ENCODE data around the gene RAB40C.

Gene RAB40C

DNA sequence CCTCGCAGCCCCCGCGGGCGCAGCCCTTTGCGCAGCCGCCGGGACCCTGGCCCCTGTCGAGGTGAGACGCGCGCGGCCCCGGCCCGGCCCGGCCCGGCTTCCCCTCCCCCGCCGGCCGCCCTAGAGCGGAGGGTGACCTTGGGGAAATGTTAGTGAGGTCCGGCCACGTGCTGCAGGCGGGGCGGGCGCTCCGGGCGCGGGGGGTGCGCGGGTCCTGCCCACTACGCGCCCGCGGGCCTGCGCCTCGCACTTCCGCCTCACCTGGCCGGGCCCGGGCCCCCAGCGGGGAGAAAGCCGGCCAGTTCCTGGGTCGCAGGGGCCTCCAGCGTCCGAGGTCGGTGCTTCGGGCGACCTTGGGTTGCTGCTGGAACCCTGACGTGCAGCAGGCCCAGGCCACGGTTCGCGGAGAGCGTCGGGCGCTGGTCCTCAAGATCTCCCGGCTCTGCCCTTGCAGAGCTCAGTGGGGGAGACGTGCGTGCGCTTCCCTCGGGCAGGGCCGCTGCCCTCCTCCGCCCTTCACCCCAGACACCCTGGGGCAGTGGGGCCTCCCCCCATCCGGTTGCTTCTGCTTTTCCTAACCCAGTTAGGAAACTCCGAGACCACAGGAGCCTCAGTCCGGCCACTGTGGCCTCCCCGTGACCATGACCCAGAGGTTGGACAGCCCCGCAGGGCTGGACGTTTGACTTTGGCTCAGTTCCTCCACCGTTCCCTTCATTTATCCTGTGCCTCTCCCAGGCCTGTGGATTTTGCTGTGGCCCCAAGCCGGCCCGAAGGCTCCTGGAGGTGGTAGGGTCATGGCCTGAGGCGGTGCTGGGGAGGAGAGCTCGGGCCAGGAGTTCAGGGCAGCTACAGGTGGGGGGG, 52.6 kb downstream of the RAB40C start:
- Mint-ChIP-seq H3K27me3 (no peaks in the 10 kb centered on the region), H3K36me3 (ENCODE audit: low read depth) (peaks cover 31% of the 10 kb centered on the region), H3K4me1 (ENCODE audit: low read depth) (peaks cover 25% of the 10 kb centered on the region), H3K9me3 (no peaks in the 10 kb centered on the region), H3K27ac (peak overlapping the region; percentile 71), H3K4me3 (peak overlapping the region; percentile 83)
- peak; percentile 68 for DNase-seq

GRCh38 chr16:643050-643368, 53.1 kb downstream of the RAB40C start:
- H3K4me1 Mint-ChIP-seq (ENCODE audit: low read depth), result peaks cover 25% of the 10 kb centered on the region
- H3K4me3 Mint-ChIP-seq, result peak overlapping the region; percentile 83
- no peak for DNase-seq
- H3K27me3 Mint-ChIP-seq, result no peaks in the 10 kb centered on the region
- H3K27ac Mint-ChIP-seq, result peak overlapping the region; percentile 71
- no peaks in the 10 kb centered on the region for H3K9me3 Mint-ChIP-seq
- H3K36me3 Mint-ChIP-seq (ENCODE audit: low read depth), result peaks cover 34% of the 10 kb centered on the region

GRCh38 chr16:644556-644955, 54.7 kb downstream of the RAB40C start:
- Mint-ChIP-seq H3K4me3 (peak overlapping the region; percentile 83), H3K9me3 (no peaks in the 10 kb centered on the region), H3K27ac (peak overlapping the region; percentile 59), H3K4me1 (ENCODE audit: low read depth) (peaks cover 29% of the 10 kb centered on the region), H3K27me3 (no peaks in the 10 kb centered on the region), H3K36me3 (ENCODE audit: low read depth) (peaks cover 41% of the 10 kb centered on the region)
- no peak for DNase-seq

DNA sequence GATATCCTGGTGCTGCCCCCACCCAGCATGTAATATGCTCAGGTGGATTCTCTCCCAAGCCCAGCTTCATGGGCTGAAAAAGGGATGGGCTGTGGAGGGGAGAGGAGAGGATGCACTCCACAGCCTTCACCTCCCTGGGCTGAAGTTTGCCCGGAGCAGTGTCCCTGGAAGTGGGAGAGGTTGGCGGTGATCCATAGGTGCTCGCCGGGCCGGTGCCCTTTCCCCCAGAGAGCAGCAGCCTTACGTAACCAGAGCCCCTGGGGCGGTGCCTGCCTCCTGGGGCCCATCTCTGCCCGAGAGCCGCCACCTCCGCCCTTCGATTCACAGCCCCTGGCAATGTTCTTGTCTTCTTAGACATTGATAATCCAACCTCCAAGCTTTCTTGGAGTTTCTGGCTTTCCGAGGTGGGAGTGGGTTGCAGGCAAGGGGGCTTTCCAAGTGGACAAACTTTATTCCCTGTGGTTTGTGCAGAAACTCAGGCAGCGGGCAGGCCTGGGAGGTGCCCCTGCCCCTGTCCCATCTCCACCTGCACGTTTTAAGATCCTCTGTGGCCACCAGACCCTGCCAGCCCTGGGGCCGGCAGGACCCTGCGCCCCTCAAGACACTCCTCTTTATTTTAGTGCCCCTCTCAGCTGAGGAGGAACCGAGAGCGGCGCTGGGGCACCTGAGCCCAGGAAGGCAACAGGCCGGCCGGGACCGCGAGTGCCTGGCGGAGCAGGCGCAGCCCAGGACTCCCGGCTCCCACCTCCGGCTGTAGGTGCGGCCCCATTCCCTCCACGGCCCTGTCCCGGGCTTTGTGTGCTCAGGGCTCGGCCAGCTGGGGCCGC, 56.2 kb downstream of the RAB40C start:
- Mint-ChIP-seq H3K36me3 (ENCODE audit: low read depth) (peaks cover 47% of the 10 kb centered on the region), H3K4me3 (no peak overlapping the region), H3K4me1 (ENCODE audit: low read depth) (peaks cover 36% of the 10 kb centered on the region), H3K9me3 (no peaks in the 10 kb centered on the region), H3K27me3 (no peaks in the 10 kb centered on the region), H3K27ac (peak overlapping the region; percentile 31)
- no peak for DNase-seq

DNA sequence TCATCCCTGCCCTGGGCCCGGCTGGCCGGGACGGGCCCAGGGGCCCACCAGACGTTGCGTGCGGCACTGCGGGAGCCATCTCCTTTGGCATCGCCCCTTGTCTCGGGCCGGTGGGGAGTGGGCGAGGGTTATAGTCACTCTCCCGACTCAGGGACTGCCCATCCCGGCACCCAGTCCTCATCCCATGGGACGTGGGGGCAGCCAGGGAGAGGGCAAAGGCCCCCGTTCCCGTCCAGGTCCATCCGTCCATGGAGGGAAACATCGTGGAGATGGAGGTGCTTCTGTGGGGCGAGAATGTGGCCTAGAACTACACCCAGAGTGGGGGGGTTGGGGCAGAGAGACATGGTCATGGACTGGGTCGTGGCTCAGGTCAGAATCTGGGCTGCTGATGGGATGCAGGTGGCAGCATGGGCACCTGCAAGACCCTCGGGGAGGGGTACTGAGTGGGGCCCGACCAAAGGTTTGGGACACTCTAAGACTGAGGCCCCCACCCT, 56.9 kb downstream of the RAB40C start:
- H3K27ac Mint-ChIP-seq, result peak overlapping the region; percentile 55
- peaks cover 49% of the 10 kb centered on the region for H3K36me3 Mint-ChIP-seq (ENCODE audit: low read depth)
- H3K4me1 Mint-ChIP-seq (ENCODE audit: low read depth), result peaks cover 36% of the 10 kb centered on the region
- no peaks in the 10 kb centered on the region for H3K27me3 Mint-ChIP-seq
- no peak for DNase-seq
- no peaks in the 10 kb centered on the region for H3K9me3 Mint-ChIP-seq
- peak overlapping the region; percentile 20 for H3K4me3 Mint-ChIP-seq

GRCh38 chr16:647173-647902, 57.5 kb downstream of the RAB40C start:
- H3K4me1 Mint-ChIP-seq (ENCODE audit: low read depth), result peaks cover 36% of the 10 kb centered on the region
- H3K4me3 Mint-ChIP-seq, result no peak overlapping the region
- no peaks in the 10 kb centered on the region for H3K9me3 Mint-ChIP-seq
- H3K36me3 Mint-ChIP-seq (ENCODE audit: low read depth), result peaks cover 54% of the 10 kb centered on the region
- peak overlapping the region; percentile 55 for H3K27ac Mint-ChIP-seq
- H3K27me3 Mint-ChIP-seq, result no peaks in the 10 kb centered on the region
- DNase-seq, result peak; percentile 34

GRCh38 chr16:648071-648780, 58.4 kb downstream of the RAB40C start:
- Mint-ChIP-seq H3K36me3 (ENCODE audit: low read depth) (peaks cover 56% of the 10 kb centered on the region), H3K9me3 (no peaks in the 10 kb centered on the region), H3K4me3 (peak overlapping the region; percentile 87), H3K4me1 (ENCODE audit: low read depth) (peaks cover 32% of the 10 kb centered on the region), H3K27ac (peak overlapping the region; percentile 89), H3K27me3 (no peaks in the 10 kb centered on the region)
- peak; percentile 70 for DNase-seq

- peak; percentile 95 for DNase-seq
- peaks cover 61% of the 10 kb centered on the region for H3K36me3 Mint-ChIP-seq (ENCODE audit: low read depth)
- H3K4me3 Mint-ChIP-seq, result peak within 1 kb of the TSS; percentile 87
- no peaks in the 10 kb centered on the region for H3K27me3 Mint-ChIP-seq
- H3K9me3 Mint-ChIP-seq, result no peaks in the 10 kb centered on the region
- H3K27ac Mint-ChIP-seq, result peak within 1 kb of the TSS; percentile 89
- peaks cover 27% of the 10 kb centered on the region for H3K4me1 Mint-ChIP-seq (ENCODE audit: low read depth)
These were observed 59.1 kb downstream of the RAB40C start, which contains the start of gene WDR90 for GRCh38 chr16:648781-649589. WDR90 (plus strand) TSS chr16:649365; CDS start chr16:649417, 52 bp downstream.

- peak; percentile 61 for DNase-seq
- H3K4me1 Mint-ChIP-seq (ENCODE audit: low read depth), result peaks cover 20% of the 10 kb centered on the region
- H3K9me3 Mint-ChIP-seq, result no peaks in the 10 kb centered on the region
- peaks cover 57% of the 10 kb centered on the region for H3K36me3 Mint-ChIP-seq (ENCODE audit: low read depth)
- peak overlapping the region; percentile 80 for H3K4me3 Mint-ChIP-seq
- H3K27me3 Mint-ChIP-seq, result no peaks in the 10 kb centered on the region
- H3K27ac Mint-ChIP-seq, result peak overlapping the region; percentile 76
These were observed 59.8 kb downstream of the RAB40C start for GRCh38 chr16:649631-650030.

- Mint-ChIP-seq H3K4me3 (no peak overlapping the region), H3K4me1 (ENCODE audit: low read depth) (peaks cover 17% of the 10 kb centered on the region), H3K27ac (no peak overlapping the region), H3K27me3 (no peaks in the 10 kb centered on the region), H3K9me3 (no peaks in the 10 kb centered on the region), H3K36me3 (ENCODE audit: low read depth) (peaks cover 49% of the 10 kb centered on the region)
- no peak for DNase-seq
These were observed 62.0 kb downstream of the RAB40C start for GRCh38 chr16:651844-652243.

DNA sequence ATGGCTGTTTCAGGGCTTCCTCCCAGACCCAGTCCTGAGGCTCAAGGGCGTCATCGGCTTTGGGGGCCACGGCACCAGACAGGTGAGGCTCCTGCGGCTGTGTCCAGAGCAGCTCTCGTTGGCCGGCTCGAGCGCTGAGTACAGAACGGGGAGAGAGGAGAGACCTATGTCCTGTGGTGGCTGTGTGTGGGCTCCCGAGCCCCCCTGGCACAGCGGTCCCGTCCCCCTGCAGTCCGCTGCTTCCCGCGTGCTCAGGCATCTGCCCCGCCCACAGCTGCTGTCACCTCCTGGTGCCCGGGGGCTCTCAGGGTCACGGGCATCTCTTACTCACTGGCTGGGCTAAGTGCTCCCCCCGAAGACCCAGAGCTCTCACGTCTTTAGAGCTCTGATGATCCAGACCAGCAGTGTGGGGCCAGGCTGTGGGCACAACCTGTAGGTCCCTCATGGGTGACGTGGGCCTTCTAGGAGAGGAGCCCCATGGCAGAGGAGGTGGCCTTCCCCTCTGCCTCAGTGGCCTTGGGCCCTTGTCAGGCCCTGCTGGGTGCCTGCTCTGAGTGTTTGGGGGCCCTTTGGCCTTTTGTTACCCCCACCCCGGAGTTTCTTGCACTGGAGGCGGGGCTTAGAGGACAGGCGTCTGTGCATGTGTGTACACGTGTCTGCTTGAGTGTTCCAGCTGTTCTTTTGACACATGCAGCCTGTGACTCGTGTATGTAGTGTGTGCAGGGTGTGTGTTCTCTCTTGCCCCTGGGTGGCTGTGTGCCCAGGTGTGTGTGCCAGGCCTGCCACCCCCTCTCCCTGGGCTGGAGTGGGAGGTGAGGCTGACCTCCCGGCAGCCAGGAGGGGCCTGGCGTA, 62.8 kb downstream of the RAB40C start:
- Mint-ChIP-seq H3K27me3 (no peaks in the 10 kb centered on the region), H3K4me3 (no peak overlapping the region), H3K36me3 (ENCODE audit: low read depth) (peaks cover 43% of the 10 kb centered on the region), H3K27ac (no peak overlapping the region), H3K4me1 (ENCODE audit: low read depth) (peaks cover 15% of the 10 kb centered on the region), H3K9me3 (no peaks in the 10 kb centered on the region)
- no peak for DNase-seq

DNA sequence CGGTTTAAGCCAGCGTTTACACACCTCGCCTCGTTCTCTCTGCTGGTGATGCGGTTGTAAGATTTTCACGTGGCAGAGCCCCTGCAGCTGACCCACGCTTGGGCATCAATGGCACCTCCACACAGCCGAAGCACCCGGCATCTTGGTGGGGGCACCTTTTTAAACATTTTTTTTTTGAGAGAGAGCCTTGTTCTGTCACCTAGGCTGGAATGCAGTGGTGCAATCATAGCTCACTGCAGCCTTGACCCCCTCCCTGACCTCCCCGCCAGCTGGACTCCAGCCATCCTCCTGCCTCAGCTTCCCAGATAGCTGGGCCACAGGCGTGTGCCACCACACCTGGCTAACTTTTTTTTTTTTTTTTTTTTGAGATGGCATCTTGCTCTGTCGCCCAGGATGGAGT, 64.2 kb downstream of the RAB40C start:
- Mint-ChIP-seq H3K36me3 (ENCODE audit: low read depth) (peaks cover 36% of the 10 kb centered on the region), H3K4me3 (no peak overlapping the region), H3K27ac (no peak overlapping the region), H3K27me3 (no peaks in the 10 kb centered on the region), H3K4me1 (ENCODE audit: low read depth) (peaks cover 9% of the 10 kb centered on the region), H3K9me3 (no peaks in the 10 kb centered on the region)
- DNase-seq, result no peak

All from activated T-cell treated with anti-CD3 and anti-CD28 coated beads, Interleukin-2, amount 50 U/mL, for 24 hours (primary cell).